Jurkat, Clone E6-1 (cell line): ENCODE results near the gene FAM83E.

Experiments used
- DNase-seq: peaks from one replicate; pipeline ENCODE4 v3.0.0-alpha.2; 2011; ENCODE audit warnings: low read depth, low spot score
- H3K4me3 ChIP-seq: 2 replicates; pipeline ENCODE4 v1.5.1; 2011; ENCODE audit warnings: mild to moderate bottlenecking, low read length, control low read depth, moderate library complexity

The FAM83E gene

GRCh38 chr19:48631225-48631624 lies 16.3 kb upstream of the FAM83E start:
- no peak for DNase-seq

DNA sequence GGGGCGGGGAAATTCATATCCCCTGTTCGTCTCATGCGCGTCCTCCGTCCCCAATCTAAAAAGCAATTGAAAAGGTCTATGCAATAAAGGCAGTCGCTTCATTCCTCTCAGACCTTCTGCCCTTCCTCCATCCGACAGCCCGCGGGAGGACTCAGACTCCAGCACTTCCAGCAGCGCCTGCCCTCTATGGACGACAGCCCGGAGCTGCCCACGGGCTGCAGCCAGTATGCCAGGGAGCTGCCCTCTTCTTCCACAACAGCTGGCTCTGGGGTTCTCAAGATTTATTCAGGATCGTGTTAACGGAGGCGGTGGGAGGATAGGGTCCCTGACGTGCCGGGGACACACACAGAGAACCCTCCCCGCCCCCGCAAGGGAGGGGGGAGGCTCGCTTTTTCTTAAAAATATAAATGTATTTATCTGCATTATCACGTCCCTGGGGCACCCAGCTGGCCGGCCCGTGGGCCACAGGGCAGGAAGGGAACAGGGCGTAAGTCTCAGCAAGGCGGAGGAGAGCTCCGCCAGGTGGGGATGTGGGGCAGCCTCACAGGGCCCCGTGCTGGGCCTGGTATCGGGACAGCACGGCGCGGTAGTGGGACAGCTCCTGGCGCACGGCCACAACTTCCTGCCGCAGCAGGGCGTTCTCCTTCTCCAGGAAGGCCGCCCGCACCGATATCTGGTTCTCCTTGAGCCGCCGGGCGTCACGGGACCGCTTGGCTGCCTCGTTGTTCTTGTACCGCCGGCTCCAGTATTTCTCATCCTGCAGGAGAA lies 15.6 kb upstream of the FAM83E start:
- no peak overlapping the region for H3K4me3 ChIP-seq
- no peak for DNase-seq

More at GRCh38 chr19:48631225-48631624, 16.3 kb upstream of the FAM83E start:
- no peak overlapping the region for H3K4me3 ChIP-seq

DNA sequence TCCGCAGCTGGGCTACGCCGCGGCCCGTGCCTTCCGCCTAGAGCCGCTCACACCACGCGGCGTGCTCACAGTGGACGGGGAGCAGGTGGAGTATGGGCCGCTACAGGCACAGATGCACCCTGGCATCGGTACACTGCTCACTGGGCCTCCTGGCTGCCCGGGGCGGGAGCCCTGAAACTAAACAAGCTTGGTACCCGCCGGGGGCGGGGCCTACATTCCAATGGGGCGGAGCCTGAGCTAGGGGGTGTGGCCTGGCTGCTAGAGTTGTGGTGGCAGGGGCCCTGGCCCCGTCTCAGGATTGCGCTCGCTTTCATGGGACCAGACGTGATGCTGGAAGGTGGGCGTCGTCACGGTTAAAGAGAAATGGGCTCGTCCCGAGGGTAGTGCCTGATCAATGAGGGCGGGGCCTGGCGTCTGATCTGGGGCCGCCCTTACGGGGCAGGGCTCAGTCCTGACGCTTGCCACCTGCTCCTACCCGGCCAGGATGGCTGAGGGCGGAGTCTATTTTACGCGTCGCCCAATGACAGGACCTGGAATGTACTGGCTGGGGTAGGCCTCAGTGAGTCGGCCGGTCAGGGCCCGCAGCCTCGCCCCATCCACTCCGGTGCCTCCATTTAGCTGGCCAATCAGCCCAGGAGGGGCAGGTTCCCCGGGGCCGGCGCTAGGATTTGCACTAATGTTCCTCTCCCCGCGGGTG lies 14.9 kb upstream of the FAM83E start:
- DNase-seq = no peak
- no peak overlapping the region for H3K4me3 ChIP-seq

GRCh38 chr19:48629297-48629598 lies 14.4 kb upstream of the FAM83E start:
- H3K4me3 ChIP-seq = no peak overlapping the region

GRCh38 chr19:48628486-48629296 lies 13.8 kb upstream of the FAM83E start:
- H3K4me3 ChIP-seq = no peak overlapping the region
- no peak for DNase-seq

More at GRCh38 chr19:48629297-48629598, 14.4 kb upstream of the FAM83E start:
- no peak for DNase-seq

- no peak overlapping the region for H3K4me3 ChIP-seq
- DNase-seq = no peak
Observed at GRCh38 chr19:48627865-48628314, 13.0 kb upstream of the FAM83E start.

GRCh38 chr19:48627201-48627864 lies 12.5 kb upstream of the FAM83E start:
- H3K4me3 ChIP-seq = no peak overlapping the region
- DNase-seq = no peak

- H3K4me3 ChIP-seq = no peak overlapping the region
- DNase-seq = no peak
Observed at GRCh38 chr19:48625891-48626327, 11.0 kb upstream of the FAM83E start.

- peak overlapping the region; percentile 67 for H3K4me3 ChIP-seq
- no peak for DNase-seq
Observed at GRCh38 chr19:48624791-48625723, 10.2 kb upstream of the FAM83E start.

DNA sequence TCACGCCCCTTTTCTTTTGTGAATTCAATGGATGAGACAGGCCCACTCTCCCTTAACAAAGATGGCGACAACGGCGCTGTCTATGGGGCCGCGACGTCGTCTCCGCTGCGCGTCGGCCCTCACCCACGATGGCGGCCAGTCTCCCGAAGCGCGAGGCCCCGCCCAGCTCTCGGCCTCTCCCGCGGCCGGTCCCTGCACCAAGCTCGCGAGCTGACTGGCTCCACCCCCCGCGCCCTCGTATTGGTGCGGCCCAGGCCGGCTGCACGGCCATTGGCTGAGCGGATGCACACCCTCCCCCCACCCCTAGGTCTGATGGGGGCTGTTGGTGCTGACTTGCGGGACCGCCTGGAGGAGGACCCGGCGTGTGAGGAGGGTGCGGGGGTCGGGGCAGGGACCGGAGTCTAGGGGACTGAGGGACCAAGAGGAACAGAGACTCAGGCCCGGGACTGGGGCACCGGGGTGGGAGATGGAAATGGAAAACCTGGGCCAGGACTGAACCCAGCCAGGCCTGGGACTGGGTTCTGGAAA lies 9.3 kb upstream of the FAM83E start:
- peak overlapping the region; percentile 67 for H3K4me3 ChIP-seq
- peak; percentile 95 for DNase-seq

- H3K4me3 ChIP-seq = peak overlapping the region; percentile 61
- no peak for DNase-seq
Observed at GRCh38 chr19:48623556-48624066, 8.7 kb upstream of the FAM83E start.

DNA sequence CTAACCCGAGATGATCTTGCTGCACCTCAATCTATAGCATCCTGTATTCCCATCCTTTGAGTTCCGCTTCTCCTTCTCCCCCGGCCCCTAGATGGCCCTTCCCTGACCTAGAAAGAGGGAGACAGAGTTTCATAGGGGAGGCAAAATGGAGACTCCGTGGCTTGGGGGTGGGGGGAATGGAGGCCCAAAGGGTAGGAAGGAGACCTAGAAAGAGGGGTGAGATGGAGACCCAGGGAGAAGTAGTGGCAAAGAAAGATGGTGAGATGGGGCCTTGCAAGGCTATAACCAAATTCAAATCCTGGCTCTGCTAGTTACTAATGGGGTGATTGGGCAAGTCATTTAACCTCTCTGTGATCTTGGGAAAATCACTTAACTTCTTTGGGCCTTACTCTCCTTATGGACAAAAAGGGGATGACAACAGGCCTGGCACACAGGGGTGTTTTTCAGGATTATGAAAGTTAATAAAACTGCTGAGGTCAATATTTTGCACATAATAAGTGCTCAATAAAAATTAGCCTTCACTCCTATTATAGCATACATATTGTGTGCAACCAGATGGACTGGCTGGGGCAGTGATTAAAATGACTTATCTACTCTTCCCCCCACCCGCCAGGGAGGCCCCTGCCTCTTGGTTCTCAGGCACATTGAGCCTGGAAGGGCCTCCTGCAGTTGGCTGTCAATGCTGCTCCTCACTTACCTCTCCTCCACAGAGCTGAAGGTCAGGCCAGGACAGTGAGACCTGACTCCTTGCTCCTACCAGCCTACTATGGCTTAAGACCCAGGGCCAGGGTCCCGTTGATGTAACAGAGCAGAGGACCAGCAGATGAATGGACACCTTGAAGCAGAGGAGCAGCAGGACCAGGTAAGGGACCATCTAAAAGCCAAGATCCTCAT lies 5.1 kb upstream of the FAM83E start:
- H3K4me3 ChIP-seq = peak overlapping the region; percentile 100
- no peak for DNase-seq

DNA sequence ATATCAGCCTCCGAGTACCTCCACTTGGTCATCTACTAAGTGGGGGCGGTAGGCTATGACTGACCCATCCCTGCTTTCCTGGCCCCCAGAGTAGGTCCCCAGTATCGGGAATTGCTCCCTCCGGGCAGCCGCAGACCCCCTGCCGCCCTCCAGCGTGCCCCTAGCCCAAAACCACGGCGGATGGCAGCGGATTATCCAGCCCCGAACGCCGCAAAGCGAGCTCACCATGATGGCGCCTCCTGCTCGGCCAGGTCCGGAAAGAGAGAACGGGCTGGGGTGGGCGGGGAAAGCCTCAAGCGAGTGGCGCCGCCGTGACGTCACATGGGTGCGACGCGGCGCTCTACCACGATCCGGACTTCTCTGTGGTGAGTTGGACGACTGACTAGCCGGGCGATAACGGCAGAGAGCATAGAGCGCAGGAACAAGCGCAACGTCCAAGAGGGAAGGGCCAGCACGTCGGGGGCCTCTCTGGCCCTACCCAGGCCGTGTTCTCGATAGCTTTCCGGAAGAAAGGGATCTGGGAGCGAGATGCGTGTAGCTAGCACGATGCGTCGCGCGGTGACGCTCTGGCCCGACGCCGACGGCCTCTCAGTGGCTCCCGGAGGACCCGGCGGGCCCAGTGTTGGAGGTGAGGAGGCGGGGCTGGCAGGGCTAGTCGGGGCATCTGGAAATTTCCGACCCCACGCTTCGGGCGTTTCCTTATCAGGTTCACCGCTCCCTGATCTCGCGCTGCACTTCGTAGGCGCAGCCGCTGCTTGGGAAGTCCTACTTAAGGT lies 4.2 kb upstream of the FAM83E start, which contains the start of the genes RPL18 and SPHK2:
TSS of gene RPL18 (minus strand) at position 263 of the 776 bp plus-strand sequence. CDS start at position 228, 35 bp downstream.
TSS of gene SPHK2 (plus strand) at position 591 of the 776 bp plus-strand sequence. CDS start 1,009 bp downstream, outside the sequence.
- H3K4me3 ChIP-seq = peak within 1 kb of the TSS; percentile 100
- peak; percentile 99 for DNase-seq

DNA sequence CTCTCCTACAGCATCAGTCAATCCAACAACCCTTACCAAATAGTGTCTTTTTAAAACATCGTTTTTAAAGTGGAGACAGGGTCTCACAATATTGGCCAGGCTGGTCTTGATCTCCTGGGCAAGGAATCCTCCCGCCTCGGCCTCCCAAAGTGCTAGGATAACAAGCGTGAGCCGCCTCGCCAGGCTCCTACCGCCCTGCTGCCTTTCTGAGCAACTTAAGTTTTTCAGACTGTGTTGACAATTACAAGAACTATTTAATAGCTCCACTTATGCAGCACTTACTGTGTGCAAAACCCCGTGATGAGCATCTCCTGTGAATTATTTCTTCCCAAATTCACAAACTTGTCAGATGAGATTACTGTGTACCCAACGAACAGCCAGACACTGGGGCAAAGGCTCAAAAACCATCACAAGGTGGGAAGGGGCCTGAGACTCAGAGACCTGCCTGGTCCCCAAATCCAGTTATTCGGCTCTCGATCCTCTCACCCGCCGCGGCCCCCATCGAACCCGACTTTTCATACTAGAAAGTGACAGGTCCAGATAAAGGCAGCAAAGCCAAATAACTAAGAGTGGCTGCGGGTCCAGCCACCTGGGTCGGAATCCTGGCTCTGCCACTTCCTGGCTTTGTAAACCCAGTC lies 3.5 kb upstream of the FAM83E start:
- H3K4me3 ChIP-seq = peak overlapping the region; percentile 100
- DNase-seq = no peak

DNA sequence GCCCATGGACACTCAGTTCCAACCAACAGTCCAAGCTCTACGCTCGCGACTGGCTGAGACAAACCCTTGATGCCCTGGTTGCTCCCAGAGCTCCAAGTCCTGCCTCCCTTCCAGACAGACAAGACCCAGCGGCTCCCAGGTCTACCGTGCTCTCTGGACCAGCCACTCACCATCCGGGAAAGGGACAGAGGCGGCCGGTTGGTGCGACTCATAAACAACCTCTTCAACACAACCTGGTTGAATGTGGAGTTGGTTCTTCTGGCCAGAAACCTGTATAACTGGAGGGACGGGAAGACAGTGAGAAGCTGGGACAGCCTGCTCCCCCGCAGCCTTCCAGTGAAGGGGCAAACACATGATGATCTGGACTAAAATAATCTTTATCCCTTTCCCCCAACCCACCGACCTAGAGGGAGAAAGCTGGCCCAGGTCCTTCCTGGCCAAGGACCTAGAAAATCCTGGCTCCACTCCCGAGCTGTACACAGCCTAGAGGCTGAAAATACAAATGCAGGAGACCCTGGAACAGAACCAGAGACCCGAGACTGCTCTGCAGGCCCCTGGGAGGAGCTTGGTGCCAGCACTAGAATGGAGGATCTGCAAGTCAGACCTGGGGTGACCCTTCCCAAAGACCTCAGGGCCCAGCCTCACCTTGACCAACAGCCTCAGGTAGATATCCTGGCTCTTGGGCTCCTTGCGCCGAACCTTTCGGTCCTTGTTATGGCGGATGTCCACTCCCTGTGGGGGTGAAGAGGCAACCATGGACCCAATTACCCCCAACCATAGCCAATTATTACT lies 2.5 kb upstream of the FAM83E start:
- H3K4me3 ChIP-seq = peak overlapping the region; percentile 100
- no peak for DNase-seq
